HG02981 (cell line): Measurements from ENCODE around the gene MPL.

ENCODE experiments used
- ATAC-seq: cut with Tn5 transposase; IDR thresholded peaks from one replicate; pipeline ENCODE4 v1.9.1; 2021; ENCODE audit warnings: mild to moderate bottlenecking, moderate library complexity; ENCODE audit not compliant: unreplicated experiment

Gene MPL

DNA sequence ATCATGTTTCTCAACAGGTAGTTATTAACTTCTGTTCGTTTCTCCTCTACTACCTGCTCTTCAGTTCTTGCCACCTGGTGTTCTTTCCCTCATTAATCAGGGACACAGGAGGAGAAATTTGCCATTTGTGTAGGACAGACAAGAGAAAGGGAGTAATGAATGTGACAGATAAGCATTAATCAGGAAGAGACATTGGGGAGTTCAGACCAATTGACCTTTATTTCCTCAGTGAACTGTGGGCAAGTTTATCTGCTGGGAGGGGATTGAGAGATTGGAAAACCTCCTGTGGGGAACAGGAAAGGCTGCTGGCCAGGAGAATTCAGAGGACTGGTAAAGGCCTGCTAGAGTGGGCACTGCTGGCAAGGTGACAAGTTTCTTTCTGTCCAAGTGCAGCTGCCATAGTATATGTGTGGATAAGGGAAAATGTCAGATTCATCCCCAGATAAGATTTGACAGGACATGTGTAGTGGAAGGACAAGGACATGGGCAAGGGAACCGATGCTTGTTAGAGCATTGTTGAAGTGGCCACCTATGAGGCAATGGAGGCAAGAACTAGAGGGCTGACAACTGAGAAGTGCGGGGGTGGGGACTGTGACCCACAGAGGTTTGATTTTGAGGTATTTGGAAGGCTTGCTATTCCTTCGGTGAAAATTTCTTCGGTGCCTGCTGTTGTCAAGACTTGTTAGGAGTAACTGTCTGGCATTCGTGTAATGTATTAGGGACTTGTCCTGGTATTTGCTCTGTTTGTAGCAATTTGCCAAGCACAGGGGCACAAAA, 64.7 kb downstream of the MPL start:
- ATAC-seq: no peak
